Measurements from ENCODE around the gene KRT16.
"Not testable (repeated sequence)": the region's sequence is repeated elsewhere in the genome, so short reads cannot be mapped to it uniquely, and the experiment has no call there.

KRT16 gene

GRCh38 chr17:41588126-41588810, 24.3 kb downstream of the KRT16 start:
- Histone ChIP-seq H3K4me3 (ENCODE audit: low read depth, low read length) (no peak overlapping the region), H3K27me3 (no peaks in the 10 kb centered on the region), H3K4me1 (peaks cover 3% of the 10 kb centered on the region), H3K36me3 (no peaks in the 10 kb centered on the region), H3K9me3 (no peaks in the 10 kb centered on the region)
- no peak for DNase-seq
- no peak for TF ChIP-seq CTCF (IDR thresholded peaks at IDR 0.05; ENCODE audit: low read depth, low read length)

- no peaks in the 10 kb centered on the region for H3K9me3 ChIP-seq
- TF ChIP-seq CTCF (IDR thresholded peaks at IDR 0.05; ENCODE audit: low read depth, low read length) = no peak
- no peak for DNase-seq
- no peak within 1 kb of the TSS for H3K4me3 ChIP-seq (ENCODE audit: low read depth, low read length)
- no peaks in the 10 kb centered on the region for H3K36me3 ChIP-seq
- no peaks in the 10 kb centered on the region for H3K27me3 ChIP-seq
- peaks cover 5% of the 10 kb centered on the region for H3K4me1 ChIP-seq
These were observed 25.6 kb downstream of the KRT16 start, which contains the start of gene KRT14 for GRCh38 chr17:41586863-41587495. Gene KRT14 (minus strand): TSS chr17:41586895. CDS start chr17:41586834, 61 bp downstream.

DNA sequence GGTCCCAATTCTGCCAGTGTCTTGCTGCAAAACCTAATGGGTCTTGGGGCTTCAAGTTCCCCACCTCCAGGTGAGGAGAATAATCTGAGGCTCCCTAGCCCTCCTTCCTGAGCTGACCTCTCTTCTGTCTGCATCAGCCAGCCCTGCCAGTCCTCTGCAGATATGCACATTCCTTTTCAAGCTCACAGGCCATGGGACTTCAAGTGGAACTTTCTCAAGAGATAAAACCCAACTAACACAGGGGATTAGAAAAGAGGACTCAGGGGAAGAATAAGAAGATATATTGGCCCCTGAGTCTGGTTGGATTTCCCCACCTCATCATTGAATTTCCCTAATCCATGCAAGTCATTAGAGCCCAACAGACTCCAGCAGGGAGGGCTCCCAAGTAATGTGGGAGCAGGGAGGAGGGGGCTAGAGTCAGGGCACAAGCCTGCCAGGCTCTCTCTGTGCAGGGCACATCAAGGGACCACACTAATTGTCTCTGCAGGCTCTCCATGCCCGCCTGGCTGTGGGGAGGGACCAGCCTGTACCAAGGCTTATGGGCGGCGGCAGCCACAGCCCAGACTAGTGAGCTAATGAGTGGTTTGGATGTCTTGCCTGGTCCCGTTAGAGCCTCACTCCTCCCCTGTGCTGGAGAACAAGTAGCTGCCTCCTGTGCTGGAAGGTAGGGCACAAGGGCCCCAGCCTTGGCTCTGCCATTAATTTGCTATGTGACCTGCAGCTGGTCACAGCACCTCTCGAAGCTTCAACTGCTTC, 27.1 kb downstream of the KRT16 start:
- Histone ChIP-seq H3K4me3 (ENCODE audit: low read depth, low read length) (no peak overlapping the region), H3K4me1 (peaks cover 5% of the 10 kb centered on the region), H3K9me3 (no peaks in the 10 kb centered on the region), H3K27me3 (no peaks in the 10 kb centered on the region), H3K36me3 (no peaks in the 10 kb centered on the region)
- DNase-seq = no peak
- no peak for TF ChIP-seq CTCF (IDR thresholded peaks at IDR 0.05; ENCODE audit: low read depth, low read length)

GRCh38 chr17:41584331-41584927, 28.1 kb downstream of the KRT16 start:
- not testable (repeated sequence) for DNase-seq; H3K4me3 ChIP-seq (ENCODE audit: low read depth, low read length); H3K27me3 ChIP-seq; H3K4me1 ChIP-seq; H3K36me3 ChIP-seq; H3K9me3 ChIP-seq

DNA sequence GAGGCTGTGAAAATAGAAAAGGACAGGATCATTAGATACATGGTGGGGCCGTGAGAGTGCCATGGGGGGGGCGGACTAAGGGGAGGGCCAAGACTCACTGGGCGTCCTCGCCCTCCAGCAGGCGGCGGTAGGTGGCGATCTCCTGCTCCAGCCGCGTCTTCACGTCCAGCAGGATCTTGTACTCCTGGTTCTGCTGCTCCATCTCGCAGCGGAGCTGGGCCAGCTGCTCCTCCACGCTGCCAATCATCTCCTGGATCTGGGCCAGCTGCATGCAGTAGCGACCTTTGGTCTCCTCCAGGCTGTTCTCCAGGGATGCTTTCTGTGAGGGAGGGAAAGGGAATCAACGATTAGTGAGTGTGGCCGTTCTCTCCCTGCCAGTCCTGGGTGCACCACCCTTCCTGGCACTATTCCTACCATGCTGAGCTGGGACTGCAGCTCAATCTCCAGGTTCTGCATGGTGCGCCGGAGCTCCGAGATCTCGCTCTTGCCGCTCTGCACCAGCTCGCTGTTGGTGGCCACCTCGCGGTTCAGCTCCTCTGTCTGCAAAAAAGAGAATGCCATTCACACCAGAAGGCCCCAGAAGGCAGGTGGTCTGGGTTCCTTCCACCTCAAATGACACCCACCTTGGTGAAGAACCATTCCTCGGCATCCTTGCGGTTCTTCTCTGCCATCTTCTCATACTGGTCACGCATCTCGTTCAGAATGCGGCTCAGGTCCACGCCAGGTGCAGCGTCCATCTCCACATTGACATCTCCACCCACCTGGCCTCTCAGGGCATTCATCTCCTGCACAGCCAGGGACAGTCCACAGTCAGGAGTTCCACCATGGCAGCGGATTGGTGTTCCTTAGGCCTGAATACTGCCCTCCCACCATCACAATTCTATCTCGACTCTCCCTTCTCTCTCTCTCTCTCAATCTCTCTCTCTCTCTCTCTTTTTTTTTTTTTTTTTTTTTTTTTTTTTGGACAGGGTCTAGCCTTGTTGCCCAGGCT, 29.1 kb downstream of the KRT16 start:
- H3K4me1 ChIP-seq = peaks cover 8% of the 10 kb centered on the region
- no peaks in the 10 kb centered on the region for H3K36me3 ChIP-seq
- no peak overlapping the region for H3K4me3 ChIP-seq (ENCODE audit: low read depth, low read length)
- peak; percentile 24 for TF ChIP-seq CTCF (IDR thresholded peaks at IDR 0.05; ENCODE audit: low read depth, low read length)
- no peaks in the 10 kb centered on the region for H3K9me3 ChIP-seq
- no peaks in the 10 kb centered on the region for H3K27me3 ChIP-seq
- peak; percentile 53 for DNase-seq

GRCh38 chr17:41582061-41582968, 30.3 kb downstream of the KRT16 start:
- not testable (repeated sequence) for H3K4me1 ChIP-seq; DNase-seq; H3K4me3 ChIP-seq (ENCODE audit: low read depth, low read length); H3K27me3 ChIP-seq; H3K9me3 ChIP-seq; H3K36me3 ChIP-seq
